ENCODE data around the gene XIRP2.
"Not testable (repeated sequence)": the region's sequence is repeated elsewhere in the genome, so short reads cannot be mapped to it uniquely, and the experiment has no call there.

The XIRP2 gene

GRCh38 chr2:167265722-167266121 is 377.4 kb downstream of the XIRP2 start:
- H3K79me1 ChIP-seq (ENCODE audit: low read length): no peaks in the 10 kb centered on the region
- no peaks in the 10 kb centered on the region for H3K36me3 ChIP-seq (ENCODE audit: control insufficient read depth, insufficient read depth, low read length)
- no CpG with 5 or more reads among the region's 5 CpGs for WGBS (ENCODE audit: extremely low coverage, insufficient coverage, low lambda C conversion rate)
- H3K4me1 ChIP-seq (ENCODE audit: control insufficient read depth, low read depth, low read length): no peaks in the 10 kb centered on the region
- no peak overlapping the region for H4K5ac ChIP-seq (ENCODE audit: low read length)
- no peak overlapping the region for H3K23ac ChIP-seq (ENCODE audit: low read length)
- no peak overlapping the region for H2BK120ac ChIP-seq (ENCODE audit: low read depth, low read length)
- no peak overlapping the region for H4K8ac ChIP-seq (ENCODE audit: low read depth, low read length)
- H3K56ac ChIP-seq (ENCODE audit: low read length): no peak overlapping the region
- no peak overlapping the region for H2BK5ac ChIP-seq (ENCODE audit: low read length)
- DNase-seq: no peak
- no peak overlapping the region for H2BK15ac ChIP-seq (replicated peaks; ENCODE audit: low read depth)
- no peaks in the 10 kb centered on the region for H3K79me2 ChIP-seq (ENCODE audit: control insufficient read depth, insufficient read depth, low read length)
- H2AK5ac ChIP-seq (ENCODE audit: low read length): no peak overlapping the region
- H3K18ac ChIP-seq (ENCODE audit: low read length): no peak overlapping the region
- no peak overlapping the region for H3K4me2 ChIP-seq (ENCODE audit: low read length)
- H3K4me3 ChIP-seq (ENCODE audit: low read length): no peak overlapping the region
- H3K9ac ChIP-seq (ENCODE audit: low read length): no peak overlapping the region
- no peak overlapping the region for H3K27ac ChIP-seq (ENCODE audit: low read depth, low read length)
- no peak overlapping the region for H3K4ac ChIP-seq (ENCODE audit: low read depth, low read length)
- H3K27me3 ChIP-seq (ENCODE audit: insufficient read depth, low read length, poor library complexity): no peaks in the 10 kb centered on the region

GRCh38 chr2:167268245-167268644 is 380.0 kb downstream of the XIRP2 start:
- peak; percentile 27 for DNase-seq
- not testable (repeated sequence) for H3K79me1 ChIP-seq (ENCODE audit: low read length); H3K9ac ChIP-seq (ENCODE audit: low read length); H3K4me1 ChIP-seq (ENCODE audit: control insufficient read depth, low read depth, low read length); H2AK5ac ChIP-seq (ENCODE audit: low read length); H3K27me3 ChIP-seq (ENCODE audit: insufficient read depth, low read length, poor library complexity); H3K4me2 ChIP-seq (ENCODE audit: low read length); H3K27ac ChIP-seq (ENCODE audit: low read depth, low read length); H3K4ac ChIP-seq (ENCODE audit: low read depth, low read length); H3K79me2 ChIP-seq (ENCODE audit: control insufficient read depth, insufficient read depth, low read length); H3K36me3 ChIP-seq (ENCODE audit: control insufficient read depth, insufficient read depth, low read length); H2BK5ac ChIP-seq (ENCODE audit: low read length); H3K18ac ChIP-seq (ENCODE audit: low read length); H3K23ac ChIP-seq (ENCODE audit: low read length); H3K4me3 ChIP-seq (ENCODE audit: low read length); H4K5ac ChIP-seq (ENCODE audit: low read length); H4K8ac ChIP-seq (ENCODE audit: low read depth, low read length); H3K56ac ChIP-seq (ENCODE audit: low read length); H2BK15ac ChIP-seq (replicated peaks; ENCODE audit: low read depth); H2BK120ac ChIP-seq (ENCODE audit: low read depth, low read length)
- WGBS (ENCODE audit: extremely low coverage, insufficient coverage, low lambda C conversion rate): no CpG with 5 or more reads among the region's 2 CpGs

- H2BK5ac ChIP-seq (ENCODE audit: low read length): no peak overlapping the region
- WGBS (ENCODE audit: extremely low coverage, insufficient coverage, low lambda C conversion rate): no CpG with 5 or more reads among the region's 3 CpGs
- no peak overlapping the region for H3K9ac ChIP-seq (ENCODE audit: low read length)
- H3K18ac ChIP-seq (ENCODE audit: low read length): no peak overlapping the region
- H3K79me1 ChIP-seq (ENCODE audit: low read length): no peaks in the 10 kb centered on the region
- no peak overlapping the region for H3K27ac ChIP-seq (ENCODE audit: low read depth, low read length)
- no peaks in the 10 kb centered on the region for H3K36me3 ChIP-seq (ENCODE audit: control insufficient read depth, insufficient read depth, low read length)
- H3K27me3 ChIP-seq (ENCODE audit: insufficient read depth, low read length, poor library complexity): no peaks in the 10 kb centered on the region
- H3K23ac ChIP-seq (ENCODE audit: low read length): no peak overlapping the region
- no peak overlapping the region for H2AK5ac ChIP-seq (ENCODE audit: low read length)
- no peaks in the 10 kb centered on the region for H3K79me2 ChIP-seq (ENCODE audit: control insufficient read depth, insufficient read depth, low read length)
- no peak overlapping the region for H2BK120ac ChIP-seq (ENCODE audit: low read depth, low read length)
- H2BK15ac ChIP-seq (replicated peaks; ENCODE audit: low read depth): peak overlapping the region; percentile 57
- H3K56ac ChIP-seq (ENCODE audit: low read length): no peak overlapping the region
- no peak overlapping the region for H3K4me3 ChIP-seq (ENCODE audit: low read length)
- no peak overlapping the region for H4K8ac ChIP-seq (ENCODE audit: low read depth, low read length)
- H4K5ac ChIP-seq (ENCODE audit: low read length): no peak overlapping the region
- no peak overlapping the region for H3K4me2 ChIP-seq (ENCODE audit: low read length)
- no peak overlapping the region for H3K4ac ChIP-seq (ENCODE audit: low read depth, low read length)
- H3K4me1 ChIP-seq (ENCODE audit: control insufficient read depth, low read depth, low read length): peaks cover 4% of the 10 kb centered on the region
- peak; percentile 84 for DNase-seq
Observed at GRCh38 chr2:167271932-167272331, 383.7 kb downstream of the XIRP2 start.

- WGBS (ENCODE audit: extremely low coverage, insufficient coverage, low lambda C conversion rate): no CpG with 5 or more reads among the region's 3 CpGs
- no peak for DNase-seq
- no peak overlapping the region for H2BK5ac ChIP-seq (ENCODE audit: low read length)
- peaks cover 4% of the 10 kb centered on the region for H3K4me1 ChIP-seq (ENCODE audit: control insufficient read depth, low read depth, low read length)
- no peak overlapping the region for H2BK120ac ChIP-seq (ENCODE audit: low read depth, low read length)
- no peak overlapping the region for H3K56ac ChIP-seq (ENCODE audit: low read length)
- no peak overlapping the region for H2BK15ac ChIP-seq (replicated peaks; ENCODE audit: low read depth)
- no peak overlapping the region for H4K5ac ChIP-seq (ENCODE audit: low read length)
- H4K8ac ChIP-seq (ENCODE audit: low read depth, low read length): peak overlapping the region; percentile 56
- no peaks in the 10 kb centered on the region for H3K79me2 ChIP-seq (ENCODE audit: control insufficient read depth, insufficient read depth, low read length)
- no peak overlapping the region for H3K18ac ChIP-seq (ENCODE audit: low read length)
- no peak overlapping the region for H3K4me3 ChIP-seq (ENCODE audit: low read length)
- no peaks in the 10 kb centered on the region for H3K36me3 ChIP-seq (ENCODE audit: control insufficient read depth, insufficient read depth, low read length)
- H3K27ac ChIP-seq (ENCODE audit: low read depth, low read length): no peak overlapping the region
- no peak overlapping the region for H3K4ac ChIP-seq (ENCODE audit: low read depth, low read length)
- H3K79me1 ChIP-seq (ENCODE audit: low read length): no peaks in the 10 kb centered on the region
- no peak overlapping the region for H3K9ac ChIP-seq (ENCODE audit: low read length)
- no peak overlapping the region for H2AK5ac ChIP-seq (ENCODE audit: low read length)
- no peaks in the 10 kb centered on the region for H3K27me3 ChIP-seq (ENCODE audit: insufficient read depth, low read length, poor library complexity)
- no peak overlapping the region for H3K4me2 ChIP-seq (ENCODE audit: low read length)
- H3K23ac ChIP-seq (ENCODE audit: low read length): no peak overlapping the region
Observed at GRCh38 chr2:167275046-167275445, 386.8 kb downstream of the XIRP2 start.

- no peak overlapping the region for H3K9ac ChIP-seq (ENCODE audit: low read length)
- no CpG with 5 or more reads among the region's 5 CpGs for WGBS (ENCODE audit: extremely low coverage, insufficient coverage, low lambda C conversion rate)
Observed at GRCh38 chr2:167279810-167280209, 391.5 kb downstream of the XIRP2 start.

GRCh38 chr2:167287212-167287611 is 398.9 kb downstream of the XIRP2 start:
- WGBS (ENCODE audit: extremely low coverage, insufficient coverage, low lambda C conversion rate): no CpG with 5 or more reads among the region's 3 CpGs
- Histone ChIP-seq H3K56ac (ENCODE audit: low read length) (no peak overlapping the region), H3K4me3 (ENCODE audit: low read length) (no peak overlapping the region), H3K4me2 (ENCODE audit: low read length) (no peak overlapping the region), H3K23ac (ENCODE audit: low read length) (no peak overlapping the region), H4K8ac (ENCODE audit: low read depth, low read length) (no peak overlapping the region), H2AK5ac (ENCODE audit: low read length) (no peak overlapping the region), H2BK15ac (replicated peaks; ENCODE audit: low read depth) (no peak overlapping the region), H3K9ac (ENCODE audit: low read length) (no peak overlapping the region), H3K36me3 (ENCODE audit: control insufficient read depth, insufficient read depth, low read length) (no peaks in the 10 kb centered on the region), H3K27me3 (ENCODE audit: insufficient read depth, low read length, poor library complexity) (no peaks in the 10 kb centered on the region), H3K4me1 (ENCODE audit: control insufficient read depth, low read depth, low read length) (no peaks in the 10 kb centered on the region), H3K18ac (ENCODE audit: low read length) (no peak overlapping the region), H3K79me1 (ENCODE audit: low read length) (no peaks in the 10 kb centered on the region), H2BK120ac (ENCODE audit: low read depth, low read length) (no peak overlapping the region), H2BK5ac (ENCODE audit: low read length) (no peak overlapping the region), H3K79me2 (ENCODE audit: control insufficient read depth, insufficient read depth, low read length) (no peaks in the 10 kb centered on the region), H4K5ac (ENCODE audit: low read length) (no peak overlapping the region), H3K4ac (ENCODE audit: low read depth, low read length) (no peak overlapping the region), H3K27ac (ENCODE audit: low read depth, low read length) (no peak overlapping the region)
- DNase-seq: no peak

More at GRCh38 chr2:167279810-167280209, 391.5 kb downstream of the XIRP2 start:
- Histone ChIP-seq H3K4me2 (ENCODE audit: low read length) (no peak overlapping the region), H3K27ac (ENCODE audit: low read depth, low read length) (no peak overlapping the region), H4K5ac (ENCODE audit: low read length) (no peak overlapping the region), H3K27me3 (ENCODE audit: insufficient read depth, low read length, poor library complexity) (no peaks in the 10 kb centered on the region), H2BK15ac (replicated peaks; ENCODE audit: low read depth) (no peak overlapping the region), H3K79me2 (ENCODE audit: control insufficient read depth, insufficient read depth, low read length) (no peaks in the 10 kb centered on the region), H3K4ac (ENCODE audit: low read depth, low read length) (no peak overlapping the region), H2BK5ac (ENCODE audit: low read length) (no peak overlapping the region), H3K56ac (ENCODE audit: low read length) (no peak overlapping the region), H2BK120ac (ENCODE audit: low read depth, low read length) (no peak overlapping the region), H3K79me1 (ENCODE audit: low read length) (no peaks in the 10 kb centered on the region), H4K8ac (ENCODE audit: low read depth, low read length) (no peak overlapping the region), H3K36me3 (ENCODE audit: control insufficient read depth, insufficient read depth, low read length) (no peaks in the 10 kb centered on the region), H2AK5ac (ENCODE audit: low read length) (no peak overlapping the region), H3K23ac (ENCODE audit: low read length) (no peak overlapping the region), H3K18ac (ENCODE audit: low read length) (no peak overlapping the region), H3K4me3 (ENCODE audit: low read length) (no peak overlapping the region), H3K4me1 (ENCODE audit: control insufficient read depth, low read depth, low read length) (peaks cover 2% of the 10 kb centered on the region)
- DNase-seq: no peak
